MM.1S (cell line): ENCODE data around the gene GIPC1.

Experiments used
- DNase-seq: peaks from one replicate; pipeline ENCODE4 v3.0.0-alpha.2; 2015
- H2AFZ ChIP-seq: fragments of 300-600 bp; sonication (generic); 2 replicates; pipeline ENCODE4 v1.6.0; 2016; ENCODE audit warnings: antibody characterized with exemption, low read length
- H3F3A ChIP-seq: fragments of 300-600 bp; sonication (generic); 2 replicates; pipeline ENCODE4 v1.6.1; 2016; ENCODE audit warnings: mild to moderate bottlenecking, antibody characterized with exemption, low read length, moderate library complexity, mixed read lengths; ENCODE audit not compliant: insufficient read depth
- H3K27ac ChIP-seq: fragments of 300-600 bp; sonication (generic); 2 replicates; pipeline ENCODE4 v1.5.1; 2016; ENCODE audit warnings: mild to moderate bottlenecking, low read length
- H3K27me3 ChIP-seq: fragments of 300-600 bp; sonication (generic); replicated peaks from 2 replicates; pipeline ENCODE4 v1.6.0; 2016; ENCODE audit warnings: low read length; ENCODE audit not compliant: insufficient read depth
- H3K36me3 ChIP-seq: fragments of 300-600 bp; sonication (generic); replicated peaks from 2 replicates; pipeline ENCODE4 v1.6.1; 2016; ENCODE audit warnings: mild to moderate bottlenecking, low read length, mixed read lengths; ENCODE audit not compliant: insufficient read depth
- H3K4me1 ChIP-seq: fragments of 300-600 bp; sonication (generic); 2 replicates; pipeline ENCODE4 v1.6.1; 2016; ENCODE audit warnings: low read length, mixed read lengths
- H3K4me2 ChIP-seq: fragments of 300-600 bp; sonication (generic); 2 replicates; pipeline ENCODE4 v1.6.0; 2016; ENCODE audit warnings: low read depth, low read length
- H3K4me3 ChIP-seq: fragments of 300-600 bp; sonication (generic); 2 replicates; pipeline ENCODE4 v1.5.1; 2016; ENCODE audit warnings: low read length, mixed read lengths
- H3K79me2 ChIP-seq: fragments of 300-600 bp; sonication (generic); 2 replicates; pipeline ENCODE4 v1.6.1; 2016; ENCODE audit warnings: mixed run types, low read length, mixed read lengths
- H3K9ac ChIP-seq: fragments of 300-600 bp; sonication (generic); 2 replicates; pipeline ENCODE4 v1.6.1; 2016; ENCODE audit warnings: low read length, mixed read lengths
- H3K9me2 ChIP-seq: fragments of 300-600 bp; sonication (generic); replicated peaks from 2 replicates; pipeline ENCODE4 v1.6.1; 2016; ENCODE audit warnings: mild to moderate bottlenecking, low read length, mixed read lengths; ENCODE audit not compliant: insufficient read depth
- H3K9me3 ChIP-seq: fragments of 300-600 bp; sonication (generic); replicated peaks from 2 replicates; pipeline ENCODE4 v1.6.1; 2016; ENCODE audit warnings: mild to moderate bottlenecking, low read length, mixed read lengths; ENCODE audit not compliant: insufficient read depth
- H4K20me1 ChIP-seq: fragments of 300-600 bp; sonication (generic); 2 replicates; pipeline ENCODE4 v1.6.1; 2016; ENCODE audit warnings: mild to moderate bottlenecking, low read length, moderate library complexity, mixed read lengths; ENCODE audit not compliant: insufficient read depth
- EZH2 ChIP-seq: fragments of 300-600 bp; sonication (generic); optimal IDR thresholded peaks from 2 replicates; pipeline ENCODE3; 2017; ENCODE audit warnings: low read depth, mild to moderate bottlenecking, antibody characterized with exemption, low read length, mixed read lengths
- EZH2phosphoT487 ChIP-seq: fragments of 300-600 bp; sonication (generic); IDR thresholded peaks from 2 replicates; pipeline ENCODE4 v1.6.1; 2018; ENCODE audit warnings: antibody characterized with exemption, low read length
- TF ChIP-seq, protein P1 (sequence below): fragments of 300-600 bp; sonication (generic); IDR thresholded peaks from 2 replicates; pipeline ENCODE4 v1.5.1; 2016; ENCODE audit warnings: antibody characterized with exemption, low read length, mixed read lengths

The GIPC1 gene

DNA sequence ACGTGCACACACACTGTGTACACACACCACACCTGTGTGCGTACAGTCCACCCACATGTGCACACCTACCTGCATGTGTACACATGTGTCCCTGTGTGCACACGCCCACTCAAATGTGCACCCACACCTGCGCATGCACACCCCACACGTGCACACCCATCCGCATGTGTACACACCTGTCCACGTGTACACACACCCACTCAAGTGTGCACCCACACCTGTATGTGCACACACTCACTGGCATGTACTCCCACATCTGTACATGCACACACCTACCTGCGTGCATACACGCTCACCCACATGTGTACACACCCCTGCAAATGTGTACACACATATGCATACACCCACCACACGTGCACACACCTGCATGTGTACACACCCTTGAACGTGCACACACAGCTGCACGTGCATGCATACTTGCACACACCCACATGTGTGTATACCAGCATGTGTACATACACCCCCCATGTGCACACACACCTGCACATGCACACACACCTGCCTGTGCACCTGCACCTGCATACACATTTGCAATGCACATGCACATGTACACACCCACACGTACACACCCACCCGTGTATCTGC, 52.2 kb downstream of the GIPC1 start:
- Histone ChIP-seq H3K9me3 (no peaks in the 10 kb centered on the region), H4K20me1 (no peaks in the 10 kb centered on the region), H2AFZ (no peak overlapping the region), H3K27me3 (no peaks in the 10 kb centered on the region), H3K4me3 (no peak overlapping the region), H3K9ac (no peak overlapping the region), H3K79me2 (peaks cover 21% of the 10 kb centered on the region), H3K27ac (no peak overlapping the region), H3F3A (no peaks in the 10 kb centered on the region), H3K9me2 (no peaks in the 10 kb centered on the region), H3K36me3 (no peaks in the 10 kb centered on the region; the same call in 1 of the 2 replicates), H3K4me1 (peaks cover 3% of the 10 kb centered on the region; the same call in 1 of the 2 replicates), H3K4me2 (no peak overlapping the region)
- TF ChIP-seq, protein P1, sequence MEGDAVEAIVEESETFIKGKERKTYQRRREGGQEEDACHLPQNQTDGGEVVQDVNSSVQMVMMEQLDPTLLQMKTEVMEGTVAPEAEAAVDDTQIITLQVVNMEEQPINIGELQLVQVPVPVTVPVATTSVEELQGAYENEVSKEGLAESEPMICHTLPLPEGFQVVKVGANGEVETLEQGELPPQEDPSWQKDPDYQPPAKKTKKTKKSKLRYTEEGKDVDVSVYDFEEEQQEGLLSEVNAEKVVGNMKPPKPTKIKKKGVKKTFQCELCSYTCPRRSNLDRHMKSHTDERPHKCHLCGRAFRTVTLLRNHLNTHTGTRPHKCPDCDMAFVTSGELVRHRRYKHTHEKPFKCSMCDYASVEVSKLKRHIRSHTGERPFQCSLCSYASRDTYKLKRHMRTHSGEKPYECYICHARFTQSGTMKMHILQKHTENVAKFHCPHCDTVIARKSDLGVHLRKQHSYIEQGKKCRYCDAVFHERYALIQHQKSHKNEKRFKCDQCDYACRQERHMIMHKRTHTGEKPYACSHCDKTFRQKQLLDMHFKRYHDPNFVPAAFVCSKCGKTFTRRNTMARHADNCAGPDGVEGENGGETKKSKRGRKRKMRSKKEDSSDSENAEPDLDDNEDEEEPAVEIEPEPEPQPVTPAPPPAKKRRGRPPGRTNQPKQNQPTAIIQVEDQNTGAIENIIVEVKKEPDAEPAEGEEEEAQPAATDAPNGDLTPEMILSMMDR, result no peak
- TF ChIP-seq EZH2 (no peak), EZH2phosphoT487 (no peak)
- DNase-seq, result no peak

DNA sequence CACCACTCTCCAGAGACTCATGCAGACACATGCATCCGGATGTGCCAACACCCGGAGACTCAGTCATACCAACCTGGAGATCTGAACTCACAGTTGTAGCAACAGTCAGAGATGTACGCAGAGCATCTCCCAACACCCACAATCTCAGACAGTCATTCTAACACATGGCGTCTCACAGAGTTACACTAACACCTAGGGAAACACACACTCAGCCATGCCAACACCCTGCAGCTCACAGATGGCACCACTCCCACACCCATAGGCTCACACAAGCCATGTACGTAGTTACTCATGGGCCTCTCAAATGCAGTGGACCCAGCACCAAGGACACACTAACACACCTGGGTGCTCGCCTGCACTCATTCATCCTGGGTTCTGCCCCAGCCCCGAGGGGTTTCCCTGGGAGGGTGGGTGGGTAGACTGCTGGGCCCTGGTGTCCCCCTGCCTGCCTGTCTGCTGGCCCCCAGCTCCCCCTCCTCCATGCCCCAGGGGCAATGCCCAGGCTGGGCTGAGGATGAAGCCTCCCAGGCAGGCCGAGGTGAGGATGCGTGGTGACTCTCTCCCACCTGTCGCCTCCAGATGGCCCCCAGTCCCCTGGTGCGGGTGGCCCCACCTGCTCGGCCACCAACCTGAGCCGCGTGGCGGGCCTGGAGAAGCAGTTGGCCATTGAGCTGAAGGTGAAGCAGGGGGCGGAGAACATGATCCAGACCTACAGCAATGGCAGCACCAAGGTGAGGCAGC, 52.9 kb downstream of the GIPC1 start:
- no peak overlapping the region for H3K4me3 ChIP-seq
- H3K9me3 ChIP-seq, result no peaks in the 10 kb centered on the region
- no peaks in the 10 kb centered on the region; the same call in 1 of the 2 replicates for H3K36me3 ChIP-seq
- H2AFZ ChIP-seq, result no peak overlapping the region
- no peak for DNase-seq
- peaks cover 3% of the 10 kb centered on the region; the same call in 1 of the 2 replicates for H3K4me1 ChIP-seq
- H3K79me2 ChIP-seq, result peaks cover 26% of the 10 kb centered on the region
- no peaks in the 10 kb centered on the region for H4K20me1 ChIP-seq
- H3F3A ChIP-seq, result no peaks in the 10 kb centered on the region
- H3K27me3 ChIP-seq, result no peaks in the 10 kb centered on the region
- H3K4me2 ChIP-seq, result no peak overlapping the region
- H3K9me2 ChIP-seq, result no peaks in the 10 kb centered on the region
- no peak for TF ChIP-seq EZH2
- TF ChIP-seq, protein P1, result no peak
- TF ChIP-seq EZH2phosphoT487, result no peak
- H3K9ac ChIP-seq, result no peak overlapping the region
- H3K27ac ChIP-seq, result no peak overlapping the region

DNA sequence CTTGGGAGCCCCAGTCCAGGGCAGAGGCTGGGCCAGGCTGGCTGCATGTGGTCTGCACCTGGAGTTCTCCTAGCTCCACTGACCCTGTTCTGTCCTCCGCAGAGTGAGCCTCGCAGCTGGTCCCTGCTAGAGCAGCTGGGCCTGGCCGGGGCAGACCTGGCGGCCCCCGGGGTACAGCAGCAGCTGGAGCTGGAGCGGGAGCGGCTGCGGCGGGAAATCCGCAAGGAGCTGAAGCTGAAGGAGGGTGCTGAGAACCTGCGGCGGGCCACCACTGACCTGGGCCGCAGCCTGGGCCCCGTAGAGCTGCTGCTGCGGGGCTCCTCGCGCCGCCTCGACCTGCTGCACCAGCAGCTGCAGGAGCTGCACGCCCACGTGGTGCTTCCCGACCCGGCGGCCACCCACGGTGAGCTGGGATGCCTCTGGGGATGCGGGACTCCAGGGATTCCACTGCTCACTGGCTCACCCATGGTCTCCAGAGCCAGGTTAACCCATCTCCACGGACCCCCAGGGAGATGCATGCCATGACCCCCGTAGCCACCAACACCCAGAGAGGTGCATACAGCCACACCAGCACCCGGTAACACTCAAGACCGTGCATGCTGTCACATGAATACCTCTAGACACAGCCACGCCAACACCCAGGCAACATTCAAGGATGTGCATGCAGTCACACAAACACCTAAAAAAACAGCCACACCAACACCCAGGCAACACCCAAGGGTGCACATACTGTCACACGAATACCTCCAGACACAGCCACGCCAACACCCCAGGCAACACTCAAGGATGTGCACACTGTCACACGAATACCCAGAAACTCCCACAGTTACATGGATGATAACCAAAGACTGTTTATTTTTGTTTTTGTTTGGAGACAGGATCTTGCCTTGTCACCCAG, 54.6 kb downstream of the GIPC1 start:
- Histone ChIP-seq H3K4me2 (no peak overlapping the region), H3F3A (no peaks in the 10 kb centered on the region; the same call in 1 of the 2 replicates), H3K79me2 (peaks cover 35% of the 10 kb centered on the region), H3K4me3 (no peak overlapping the region), H3K27me3 (no peaks in the 10 kb centered on the region), H3K36me3 (no peaks in the 10 kb centered on the region; the same call in 1 of the 2 replicates), H3K9ac (no peak overlapping the region), H3K9me3 (no peaks in the 10 kb centered on the region), H3K4me1 (peaks cover 3% of the 10 kb centered on the region; the same call in 1 of the 2 replicates), H3K9me2 (no peaks in the 10 kb centered on the region), H3K27ac (no peak overlapping the region), H2AFZ (no peak overlapping the region), H4K20me1 (no peaks in the 10 kb centered on the region)
- no peak for DNase-seq
- TF ChIP-seq EZH2phosphoT487 (no peak), EZH2 (no peak)
- TF ChIP-seq, protein P1, result no peak
